Measurements from ENCODE around the gene ENTREP3.

GRCh38 chr1:155254714-155255242 is 505 bp downstream of the ENTREP3 start:
- TF ChIP-seq CTCF (IDR thresholded peaks at IDR 0.05) = no peak
- TF ChIP-seq POLR2A (IDR thresholded peaks at IDR 0.05) = no peak

Data from thyroid gland (tissue), 4 donors.